ENCODE results near the gene SGSH.

The SGSH gene

DNA sequence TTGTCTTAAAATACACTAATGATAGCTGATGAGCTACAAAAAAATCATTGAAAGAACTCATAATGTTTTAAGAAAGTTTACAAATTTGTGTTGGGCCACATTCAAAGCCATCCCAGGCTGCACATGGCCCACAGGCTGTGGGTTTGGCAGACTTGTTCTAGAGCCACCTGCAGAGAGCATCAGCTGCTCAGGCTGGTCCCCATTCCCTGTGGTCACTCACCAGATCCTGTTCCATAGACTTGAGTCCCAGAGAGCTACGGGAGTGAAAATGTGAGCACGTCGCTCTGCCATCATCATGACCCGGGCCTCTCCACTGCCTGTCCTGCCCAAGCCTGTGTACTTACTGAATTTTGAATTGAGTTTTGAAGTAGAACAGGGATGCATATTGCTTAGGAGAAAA is 7.0 kb upstream of the SGSH start:
- DNase-seq (ENCODE audit: low read depth) = no peak

DNA sequence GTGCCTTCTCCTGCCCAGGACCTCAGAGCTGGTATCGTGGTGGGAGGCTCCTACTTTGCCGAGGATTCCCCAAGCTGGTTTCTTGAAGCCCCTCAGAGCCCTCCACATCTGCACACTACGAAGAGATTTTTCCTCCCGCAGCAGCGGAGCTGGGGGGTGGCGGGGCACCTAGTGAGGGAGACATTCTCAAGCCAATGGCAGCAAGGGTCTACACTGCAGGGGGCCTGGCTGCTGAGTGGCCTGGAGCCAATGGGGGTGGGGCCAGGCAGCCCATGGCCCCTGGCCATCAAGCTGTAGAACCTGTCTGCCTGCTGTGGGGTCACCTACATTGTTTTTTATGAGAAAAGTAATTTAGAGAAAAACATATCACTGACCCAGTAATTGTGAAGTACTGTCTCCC is 5.1 kb upstream of the SGSH start:
- no peak for DNase-seq (ENCODE audit: low read depth)

DNA sequence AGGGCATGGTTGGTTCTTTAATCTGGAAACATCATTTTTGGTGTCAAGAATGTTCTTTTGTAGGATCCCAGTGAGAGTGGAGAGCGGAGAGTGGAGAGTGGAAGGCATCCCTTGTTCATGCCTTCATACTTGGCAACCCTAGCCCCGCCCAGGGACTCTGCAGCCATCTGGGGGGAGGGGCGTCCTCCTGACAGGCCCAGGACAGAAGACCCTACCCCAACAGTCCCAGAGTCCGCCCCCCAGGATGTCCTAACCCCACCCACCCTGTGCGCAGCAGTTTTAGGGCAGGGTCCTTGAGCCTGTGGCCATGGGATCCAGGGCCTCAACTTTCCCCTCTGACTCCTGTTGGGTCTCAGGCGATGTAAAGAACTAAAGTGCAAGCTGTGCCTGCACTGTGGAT is 4.5 kb upstream of the SGSH start:
- DNase-seq (ENCODE audit: low read depth) = no peak

DNA sequence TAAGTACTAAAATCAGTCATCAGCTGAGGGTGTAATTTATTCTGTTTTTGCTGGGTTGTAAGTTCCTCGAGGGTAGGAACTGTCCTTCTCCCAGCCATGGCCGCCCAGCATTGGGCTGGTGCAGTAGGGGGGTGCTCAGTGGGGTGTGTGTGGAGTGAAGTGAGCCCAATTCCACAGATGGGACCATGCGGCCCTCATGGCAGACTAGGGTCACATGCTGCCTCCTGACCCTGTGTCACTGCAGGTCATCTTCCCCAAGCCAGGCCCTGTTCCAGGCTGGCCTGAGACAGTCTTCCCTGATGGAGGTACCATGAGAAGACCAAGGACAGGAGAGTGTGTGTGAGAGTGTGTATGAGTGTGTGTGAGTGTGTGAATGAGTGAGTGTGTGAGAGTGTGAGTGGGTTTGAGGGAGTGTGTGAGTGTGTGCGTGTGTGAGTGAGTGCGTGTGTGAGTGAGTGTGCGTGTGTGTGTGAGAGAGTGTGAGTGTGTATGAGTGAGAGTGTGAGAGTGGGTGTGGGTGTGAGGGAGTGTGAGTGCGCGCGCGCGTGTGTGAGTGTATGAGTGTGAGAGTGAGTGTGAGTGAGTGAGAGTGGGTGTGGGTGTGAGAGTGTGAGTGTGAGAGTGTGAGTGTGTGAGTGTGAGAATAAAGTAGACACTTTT is 3.8 kb upstream of the SGSH start:
- DNase-seq (ENCODE audit: low read depth) = no peak

DNA sequence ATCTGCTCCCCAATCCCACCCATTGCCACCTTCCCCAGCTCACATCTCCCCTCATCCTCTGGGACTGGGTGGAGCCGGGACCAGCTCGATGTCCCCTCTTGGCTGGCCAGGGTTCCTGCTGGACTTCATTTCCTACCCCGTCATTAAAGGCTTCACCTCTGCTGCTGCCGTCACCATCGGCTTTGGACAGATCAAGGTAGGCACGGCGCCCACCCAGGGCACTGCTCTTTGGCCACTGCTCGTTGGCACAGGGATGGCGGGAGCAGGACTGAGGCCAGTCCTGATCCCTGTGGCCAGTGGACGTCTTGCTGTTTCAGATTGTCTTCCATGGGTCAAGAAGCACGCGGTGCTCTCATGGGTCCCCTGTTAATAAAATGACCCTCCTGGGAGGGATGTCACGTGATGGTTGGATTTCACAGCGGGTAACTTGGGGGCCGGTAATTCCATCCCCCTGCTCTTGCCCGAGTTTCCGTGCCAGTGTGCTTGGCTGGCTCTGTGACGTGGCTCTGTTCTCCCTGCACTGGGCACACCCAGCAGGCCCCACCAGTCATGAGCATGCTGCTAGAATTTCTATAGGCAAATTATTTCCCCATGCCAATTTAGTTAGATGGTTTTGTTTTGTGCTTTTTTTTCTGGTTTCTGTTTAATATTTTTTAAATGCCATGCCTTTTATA is 3.1 kb upstream of the SGSH start:
- DNase-seq (ENCODE audit: low read depth) = no peak

DNA sequence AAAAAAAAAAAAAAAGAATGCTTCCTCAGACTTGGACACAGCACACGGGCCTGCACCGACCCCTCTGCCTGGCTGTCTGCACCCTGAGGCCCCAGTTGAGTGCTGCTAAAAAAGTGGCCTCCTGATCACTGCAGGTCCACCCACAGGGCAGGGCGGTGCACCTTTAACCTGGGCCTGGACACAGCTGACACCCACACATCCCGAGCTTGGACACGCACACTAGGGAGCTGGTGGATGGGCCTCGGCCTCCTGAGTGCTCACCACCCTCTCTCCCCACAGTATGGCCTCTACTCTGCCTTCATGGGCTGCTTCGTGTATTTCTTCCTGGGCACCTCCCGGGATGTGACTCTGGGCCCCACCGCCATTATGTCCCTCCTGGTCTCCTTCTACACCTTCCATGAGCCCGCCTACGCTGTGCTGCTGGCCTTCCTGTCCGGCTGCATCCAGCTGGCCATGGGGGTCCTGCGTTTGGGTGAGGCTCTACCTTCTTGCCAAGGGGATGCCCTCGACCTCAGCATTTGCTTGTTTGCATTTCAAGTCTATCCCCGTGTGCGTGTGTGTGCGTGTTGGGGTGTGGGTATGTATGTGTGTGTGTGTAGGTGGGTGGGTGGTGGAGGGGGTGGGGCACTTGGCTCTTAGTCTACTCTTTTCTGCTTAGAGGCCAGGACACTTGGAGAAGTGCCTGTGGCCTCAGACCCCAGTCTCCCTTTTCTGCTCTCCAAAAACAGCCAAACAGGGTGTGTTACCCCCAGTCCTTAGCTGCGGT is 2.4 kb upstream of the SGSH start:
- DNase-seq (ENCODE audit: low read depth) = no peak

DNA sequence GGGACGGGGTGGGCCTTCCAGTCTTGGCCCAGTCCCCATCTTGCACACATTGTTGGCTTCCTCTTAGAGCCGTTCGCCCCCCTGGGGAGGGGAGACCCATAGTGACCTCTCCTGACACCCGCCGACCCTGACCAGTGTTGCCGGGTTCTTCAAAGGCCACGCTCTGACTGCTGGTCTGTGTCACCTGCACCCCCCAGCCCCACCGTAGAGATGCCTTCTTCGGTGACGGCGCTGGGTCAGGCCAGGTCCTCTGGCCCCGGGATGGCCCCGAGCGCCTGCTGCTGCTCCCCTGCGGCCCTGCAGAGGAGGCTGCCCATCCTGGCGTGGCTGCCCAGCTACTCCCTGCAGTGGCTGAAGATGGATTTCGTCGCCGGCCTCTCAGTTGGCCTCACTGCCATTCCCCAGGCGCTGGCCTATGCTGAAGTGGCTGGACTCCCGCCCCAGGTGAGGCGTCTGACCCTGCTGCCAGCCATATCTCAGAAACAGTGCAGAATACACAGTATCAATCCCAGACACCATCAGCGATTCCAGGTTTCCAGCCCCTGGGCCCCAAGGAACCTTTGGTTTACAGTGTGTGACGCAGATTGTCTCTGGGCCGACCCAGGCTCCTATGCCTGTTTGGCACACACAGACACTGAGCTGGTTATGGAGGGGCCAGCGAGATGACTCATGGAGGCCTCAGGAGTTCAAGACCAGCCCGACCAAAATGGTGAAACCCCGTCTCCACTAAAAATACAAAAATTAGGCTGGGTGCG is 1.4 kb upstream of the SGSH start:
- no peak for DNase-seq (ENCODE audit: low read depth)

DNA sequence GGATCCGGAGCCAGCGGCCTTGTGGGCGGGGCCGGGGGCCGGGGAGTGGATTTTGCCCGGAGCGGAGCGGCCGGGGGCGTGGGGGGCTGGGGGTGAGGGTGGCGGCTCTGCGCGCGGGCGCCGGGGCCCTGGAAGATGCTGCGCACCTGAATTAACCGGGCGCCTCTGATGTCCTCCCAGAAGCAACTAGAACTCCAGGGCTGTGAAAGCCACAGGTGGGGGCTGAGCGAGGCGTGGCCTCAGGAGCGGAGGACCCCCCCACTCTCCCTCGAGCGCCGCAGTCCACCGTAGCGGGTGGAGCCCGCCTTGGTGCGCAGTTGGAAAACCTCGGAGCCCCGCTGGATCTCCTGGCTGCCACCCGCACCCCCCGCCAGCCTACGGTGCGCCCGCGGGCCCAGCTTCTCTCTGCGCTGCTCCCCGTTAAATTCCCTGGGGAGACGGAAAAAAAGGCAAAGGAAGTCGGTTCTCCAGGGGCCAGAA is 643 bp upstream of the SGSH start:
- DNase-seq (ENCODE audit: low read depth) = peak; percentile 6

DNA sequence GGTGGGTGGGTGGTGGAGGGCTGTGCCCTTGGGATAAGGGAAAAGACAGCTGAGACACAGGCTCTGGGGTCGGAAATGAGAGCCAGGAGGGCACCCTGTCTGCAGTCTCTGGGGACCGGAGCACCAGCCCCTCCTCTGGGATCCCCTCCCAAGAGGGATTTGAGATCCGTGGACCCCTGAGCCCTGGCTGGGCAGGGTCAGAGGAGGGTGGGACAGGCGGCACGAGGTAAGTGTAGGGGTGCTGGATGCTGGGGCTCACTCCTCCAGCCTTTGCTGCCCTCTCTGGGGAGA is 425 bp downstream of the SGSH start:
- no peak for DNase-seq (ENCODE audit: low read depth)

DNA sequence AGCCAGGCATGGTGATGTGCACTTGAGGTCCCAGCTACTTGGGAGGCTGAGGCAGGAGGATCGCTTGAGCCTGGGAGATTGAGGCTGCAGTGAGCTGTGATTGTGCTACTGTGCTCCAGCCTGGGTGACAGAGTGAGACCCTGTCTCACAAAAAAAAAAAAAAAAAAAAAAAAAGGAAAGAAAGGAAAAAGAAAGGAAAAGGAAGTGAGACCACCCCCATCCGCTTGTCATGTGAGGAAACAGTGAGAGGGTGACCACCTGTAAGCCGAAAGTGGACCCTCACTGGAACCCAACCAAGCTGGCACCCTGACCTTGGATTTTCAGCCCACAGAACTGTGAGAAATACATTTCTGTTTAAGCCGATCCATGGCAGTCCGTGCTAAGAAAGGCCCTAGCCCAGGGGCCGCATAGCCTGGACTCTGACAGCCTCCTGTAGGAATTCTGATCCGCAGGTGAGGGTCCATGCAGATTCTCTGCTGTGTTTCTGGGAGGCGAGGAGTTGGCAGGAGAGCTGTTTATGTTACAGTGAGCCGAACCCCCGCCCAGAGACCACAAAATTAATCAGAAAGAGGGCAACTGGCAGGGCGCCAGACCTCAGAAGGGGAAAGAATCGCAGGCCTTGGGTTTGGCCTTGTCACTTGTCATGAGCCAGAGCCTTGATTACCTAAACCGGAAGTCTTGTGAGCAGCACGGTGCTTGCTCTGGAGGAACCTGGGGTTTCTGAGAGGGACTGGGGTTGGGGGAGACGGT is 945 bp downstream of the SGSH start:
- peak; percentile 88 for DNase-seq (ENCODE audit: low read depth)

DNA sequence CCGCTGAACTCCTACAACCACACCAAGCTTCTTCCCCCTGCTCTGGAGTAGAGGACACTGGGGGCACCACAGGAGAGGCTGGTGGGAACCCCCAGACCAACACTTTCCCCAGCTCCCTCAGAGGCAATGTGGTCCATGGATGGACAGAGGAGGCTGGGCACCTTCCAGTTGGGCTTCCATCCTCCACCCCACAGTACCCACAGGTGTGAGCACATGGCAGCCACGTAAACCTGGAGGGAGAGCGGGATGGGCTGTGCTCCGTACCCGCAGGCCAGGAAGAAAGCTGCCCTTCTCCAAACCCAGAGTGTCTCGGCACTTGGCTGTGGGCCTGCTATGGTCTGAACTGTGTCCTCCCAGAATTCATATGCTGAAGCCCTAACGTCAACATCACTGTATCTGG is 1.7 kb downstream of the SGSH start:
- DNase-seq (ENCODE audit: low read depth) = no peak

DNA sequence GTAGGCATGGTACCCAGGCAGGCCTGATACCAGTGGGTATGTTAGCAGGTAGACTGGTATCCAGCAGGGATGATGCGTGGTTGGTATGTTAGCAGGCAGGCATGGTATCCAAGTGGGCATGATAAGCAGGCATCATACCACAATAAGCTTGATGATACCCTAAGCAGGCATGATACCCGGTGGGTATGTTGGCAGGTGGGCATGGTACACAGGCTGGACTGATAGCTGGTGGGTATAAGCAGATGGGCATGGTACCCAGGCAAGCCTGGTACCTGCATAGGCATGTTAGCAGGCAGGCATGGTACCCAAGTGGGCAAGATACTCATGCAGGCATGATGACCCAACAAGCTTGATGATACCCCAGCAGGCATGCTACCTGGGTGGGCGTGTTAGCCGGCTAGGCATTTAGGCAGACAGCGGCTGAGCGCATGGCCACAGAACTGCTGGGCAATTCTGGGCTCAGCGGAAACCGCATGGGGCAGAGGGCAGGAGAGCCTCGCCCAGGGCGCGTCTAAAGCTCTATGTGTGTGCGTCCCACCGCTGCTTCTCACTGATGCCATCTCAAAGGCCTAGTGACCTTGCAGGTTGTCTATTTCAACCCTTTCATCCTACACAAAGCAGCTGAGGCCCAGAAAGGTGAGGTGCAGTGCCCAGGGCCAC is 2.3 kb downstream of the SGSH start:
- DNase-seq (ENCODE audit: low read depth) = no peak

DNA sequence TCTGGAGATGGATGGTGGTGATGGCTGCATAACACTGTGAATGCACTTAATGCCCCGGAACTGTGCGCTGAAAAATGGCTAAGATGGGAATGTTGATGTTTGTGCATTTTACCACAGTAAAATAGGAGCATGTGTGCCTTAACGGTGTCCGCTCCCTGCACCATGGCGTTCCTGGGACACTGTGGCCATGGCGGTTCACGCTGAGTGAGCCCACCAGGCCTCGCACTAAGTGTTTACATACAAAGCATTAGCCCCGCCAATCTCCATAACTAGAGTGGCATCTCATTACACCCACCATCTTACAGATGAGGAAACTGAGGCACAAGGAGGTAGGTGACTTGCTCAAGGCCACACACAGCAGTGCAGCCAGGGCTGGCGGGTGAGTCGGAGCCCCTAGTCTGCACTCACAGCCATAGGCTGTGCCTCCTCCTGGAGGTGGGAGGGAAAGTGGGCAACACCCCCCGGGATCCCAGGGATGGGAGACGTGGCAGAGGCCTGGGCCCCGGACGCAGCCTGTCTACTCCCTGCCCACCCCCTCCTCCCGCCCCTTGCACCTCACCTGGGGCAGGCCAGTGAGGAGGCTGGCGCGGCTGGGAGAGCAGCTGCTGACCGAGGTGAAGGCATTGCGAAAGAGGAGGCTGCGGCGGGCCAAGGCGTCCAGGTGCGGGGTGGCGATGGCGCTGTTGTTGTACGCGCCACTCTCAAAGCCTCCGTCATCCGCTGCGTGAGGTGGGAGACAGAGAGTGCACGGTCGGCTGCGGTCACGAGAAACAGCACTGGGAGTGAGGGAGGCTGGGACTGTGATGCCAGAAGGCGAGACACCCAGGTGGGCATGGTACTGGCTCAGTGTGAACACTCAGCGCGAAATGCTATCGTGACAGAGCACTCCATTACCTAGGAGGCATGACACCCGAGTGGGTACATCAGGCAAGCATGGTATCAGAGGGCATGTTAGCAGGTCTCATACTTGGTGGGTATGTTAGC is 3.4 kb downstream of the SGSH start:
- no peak for DNase-seq (ENCODE audit: low read depth)

DNA sequence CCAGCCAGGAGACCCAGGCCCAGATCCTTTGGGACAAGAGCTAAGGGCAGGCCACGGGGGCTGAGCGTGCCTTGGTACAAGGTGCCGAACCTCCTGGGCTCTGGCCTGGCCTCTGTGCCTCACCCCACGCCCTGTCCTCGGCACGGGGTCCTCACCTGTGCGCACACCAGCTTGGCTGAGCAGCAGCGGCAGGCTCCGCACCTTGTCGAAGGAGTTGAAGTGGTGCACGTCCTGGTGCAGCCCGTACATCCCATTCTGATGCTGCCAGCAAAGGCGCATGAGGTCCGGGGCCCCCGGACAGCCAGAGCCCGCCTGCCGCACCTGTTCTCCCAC is 5.3 kb downstream of the SGSH start:
- no peak for DNase-seq (ENCODE audit: low read depth)

DNA sequence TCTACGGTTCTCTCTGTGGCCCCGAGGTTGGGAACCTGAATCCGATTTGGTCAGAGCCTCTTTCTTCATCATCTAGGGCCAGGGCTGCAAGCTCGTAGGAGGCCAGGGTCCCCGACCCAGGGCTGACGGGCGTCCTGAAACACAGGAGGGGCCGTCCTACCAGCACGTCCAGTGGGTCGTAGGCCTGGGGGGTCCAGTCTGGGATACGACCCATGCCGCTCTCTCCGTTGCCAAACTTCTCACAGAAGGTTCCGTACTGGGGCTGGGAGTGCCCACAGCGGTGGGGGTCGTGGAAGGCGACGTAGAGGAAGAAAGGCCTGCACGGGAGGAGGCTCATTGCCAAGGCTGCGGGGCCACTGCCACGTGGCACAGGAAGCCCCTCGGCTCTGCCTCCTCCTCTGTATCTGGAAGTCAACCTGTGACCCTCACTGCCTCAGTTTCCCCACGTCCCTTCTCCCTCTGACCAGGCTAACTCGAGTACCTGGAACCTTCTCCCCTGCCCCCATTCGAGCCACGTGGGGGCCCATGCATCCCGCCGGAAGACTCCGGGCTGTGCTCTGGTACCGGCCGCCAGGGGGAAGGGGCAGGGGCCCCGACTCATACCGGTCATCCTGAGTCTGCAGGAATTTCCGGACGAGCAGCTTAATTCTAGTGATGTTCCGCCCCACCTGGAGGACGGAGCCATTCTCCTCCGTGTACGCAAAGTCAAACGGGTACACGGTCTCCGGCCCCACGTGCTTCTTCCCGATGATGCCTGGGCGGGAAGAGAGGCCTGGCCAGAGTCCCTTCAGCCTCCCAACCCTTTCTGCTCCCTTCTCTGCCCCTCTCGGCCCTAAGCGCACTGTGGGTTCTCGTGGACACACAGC is 5.9 kb downstream of the SGSH start:
- DNase-seq (ENCODE audit: low read depth) = no peak

DNA sequence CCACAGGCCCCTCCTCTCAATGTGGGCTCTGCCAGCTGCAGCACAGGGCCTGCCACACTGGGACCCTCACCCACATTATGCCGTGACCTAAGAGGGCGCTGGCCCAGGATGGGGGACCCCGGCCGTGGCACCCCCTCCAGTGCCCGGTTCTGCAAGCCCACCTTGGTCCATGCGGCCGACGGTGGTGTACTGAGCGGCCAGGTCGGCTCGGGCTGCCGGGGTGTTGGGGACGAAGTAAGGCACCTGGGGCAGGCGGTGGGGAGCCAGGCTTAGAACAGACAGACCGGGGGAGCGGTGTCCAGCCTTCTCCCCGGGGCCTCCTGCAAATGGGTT is 6.5 kb downstream of the SGSH start:
- no peak for DNase-seq (ENCODE audit: low read depth)

DNA sequence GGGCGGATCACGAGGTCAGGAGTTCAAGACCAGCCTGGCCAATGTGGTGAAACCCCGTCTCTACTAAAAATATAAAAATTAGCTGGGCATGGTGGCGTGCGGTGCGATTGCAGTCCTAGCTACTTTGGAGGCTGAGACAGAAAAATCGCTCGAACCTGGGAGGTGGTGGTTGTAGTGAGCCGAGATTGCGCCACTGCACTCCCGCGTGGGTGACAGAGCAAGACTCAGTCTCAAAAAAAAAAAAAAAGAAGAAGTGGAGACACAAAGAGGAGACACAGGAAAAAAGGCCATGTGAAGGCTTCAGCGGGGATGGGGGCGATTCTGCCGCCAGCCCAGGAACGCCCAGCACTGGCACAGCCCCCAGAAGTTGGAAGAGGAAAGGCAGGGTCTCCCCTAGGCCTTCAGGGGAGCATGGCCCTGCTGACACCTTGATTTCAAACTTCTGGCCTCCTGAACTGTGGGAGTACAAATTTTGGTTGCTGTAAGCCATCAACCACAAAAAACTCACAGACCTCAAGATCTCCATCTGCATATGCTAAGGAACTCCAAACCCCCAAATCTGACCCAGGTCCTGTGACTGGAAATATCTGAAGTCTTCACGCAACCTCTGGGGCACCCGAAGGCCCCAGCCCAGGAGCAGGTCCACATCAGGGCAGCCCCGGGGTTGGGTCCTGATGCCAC is 7.0 kb downstream of the SGSH start:
- DNase-seq (ENCODE audit: low read depth) = no peak

DNA sequence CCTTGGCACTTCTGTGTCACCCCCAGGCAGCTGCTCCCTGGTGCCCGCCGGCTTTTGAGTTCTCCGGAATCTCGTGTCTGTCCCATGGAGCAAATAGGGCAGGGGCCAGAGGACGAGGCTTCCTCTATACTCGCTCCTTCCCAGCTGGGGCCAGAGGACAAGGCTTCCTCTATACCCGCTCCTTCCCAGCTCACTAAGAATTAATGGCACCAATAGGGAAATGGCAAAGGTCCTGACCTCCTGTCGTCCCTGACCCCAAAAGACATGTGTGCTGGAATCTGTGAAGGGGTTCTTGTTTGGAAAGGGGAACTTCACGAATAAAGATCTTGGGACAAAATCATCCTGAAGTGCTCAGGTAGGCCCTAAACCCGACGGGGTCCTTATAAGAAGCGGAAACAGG is 7.6 kb downstream of the SGSH start:
- DNase-seq (ENCODE audit: low read depth) = no peak

DNA sequence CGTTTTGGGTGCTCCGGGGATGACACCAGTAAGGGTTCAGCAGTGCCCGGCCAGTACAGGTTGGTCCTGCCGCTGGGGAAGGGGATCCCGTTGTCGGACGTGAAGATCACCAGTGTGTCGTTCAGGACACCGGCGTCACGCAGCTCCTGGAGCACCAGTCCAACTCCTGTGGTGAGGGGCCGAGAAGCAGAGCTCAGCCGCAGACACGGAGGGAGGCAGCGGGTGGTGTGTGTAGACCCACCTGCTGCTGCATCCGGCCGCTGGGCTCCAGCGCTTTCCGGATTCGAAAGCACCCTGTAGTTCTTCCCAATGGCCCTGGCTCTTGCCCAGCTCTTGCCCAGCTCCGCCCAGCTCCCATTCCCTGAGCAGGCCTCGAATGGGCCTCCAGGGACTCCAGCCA is 8.0 kb downstream of the SGSH start:
- no peak for DNase-seq (ENCODE audit: low read depth)
